ENCODE data around the gene AMBRA1.

AMBRA1 gene

DNA sequence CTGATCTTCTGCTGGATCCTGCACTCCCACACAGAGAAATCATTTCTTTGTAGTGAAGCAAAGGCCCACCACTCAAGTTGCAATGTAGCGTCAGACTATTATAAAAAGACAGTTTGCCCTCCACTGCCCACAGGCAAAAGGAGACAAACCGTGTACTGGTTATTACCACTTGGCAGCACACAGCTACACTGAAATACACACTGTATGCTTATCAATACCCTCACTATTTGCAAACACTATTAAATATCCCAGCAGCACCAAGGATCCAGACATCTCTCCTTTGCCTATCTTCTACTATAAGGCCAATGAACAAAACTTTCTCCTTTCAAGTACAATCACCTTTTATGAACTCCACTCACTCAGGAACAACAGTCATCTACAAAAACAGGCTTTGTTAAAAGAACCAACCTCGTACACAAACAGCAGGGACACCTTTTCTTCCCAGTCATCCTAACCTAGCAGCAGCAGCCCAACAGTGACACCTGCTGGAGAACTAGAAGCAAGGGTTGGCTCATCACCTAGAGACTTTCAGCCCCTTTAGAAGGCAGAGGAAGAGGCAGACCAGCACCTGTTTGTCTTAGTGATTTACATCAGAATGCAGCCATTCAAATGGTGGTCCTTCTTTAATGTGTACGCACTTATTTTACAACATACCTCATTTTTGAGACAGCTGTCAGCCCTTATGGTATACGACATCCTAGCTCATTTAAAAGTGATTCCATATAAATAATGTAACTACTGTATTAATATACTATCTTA lies 56.1 kb downstream of the AMBRA1 start:
- H3K79me2 ChIP-seq (ENCODE audit: insufficient read depth, low read length) = peaks cover 37% of the 10 kb centered on the region
- H3K4me2 ChIP-seq (ENCODE audit: low read depth, low read length, poor library complexity, severe bottlenecking) = no peak overlapping the region
- H3F3A ChIP-seq (ENCODE audit: insufficient read depth) = no peaks in the 10 kb centered on the region
- no peaks in the 10 kb centered on the region for H3K9me3 ChIP-seq (ENCODE audit: insufficient read depth, low read length)
- H3K27ac ChIP-seq (ENCODE audit: low read depth, low read length) = no peak overlapping the region
- TF ChIP-seq, protein P1, sequence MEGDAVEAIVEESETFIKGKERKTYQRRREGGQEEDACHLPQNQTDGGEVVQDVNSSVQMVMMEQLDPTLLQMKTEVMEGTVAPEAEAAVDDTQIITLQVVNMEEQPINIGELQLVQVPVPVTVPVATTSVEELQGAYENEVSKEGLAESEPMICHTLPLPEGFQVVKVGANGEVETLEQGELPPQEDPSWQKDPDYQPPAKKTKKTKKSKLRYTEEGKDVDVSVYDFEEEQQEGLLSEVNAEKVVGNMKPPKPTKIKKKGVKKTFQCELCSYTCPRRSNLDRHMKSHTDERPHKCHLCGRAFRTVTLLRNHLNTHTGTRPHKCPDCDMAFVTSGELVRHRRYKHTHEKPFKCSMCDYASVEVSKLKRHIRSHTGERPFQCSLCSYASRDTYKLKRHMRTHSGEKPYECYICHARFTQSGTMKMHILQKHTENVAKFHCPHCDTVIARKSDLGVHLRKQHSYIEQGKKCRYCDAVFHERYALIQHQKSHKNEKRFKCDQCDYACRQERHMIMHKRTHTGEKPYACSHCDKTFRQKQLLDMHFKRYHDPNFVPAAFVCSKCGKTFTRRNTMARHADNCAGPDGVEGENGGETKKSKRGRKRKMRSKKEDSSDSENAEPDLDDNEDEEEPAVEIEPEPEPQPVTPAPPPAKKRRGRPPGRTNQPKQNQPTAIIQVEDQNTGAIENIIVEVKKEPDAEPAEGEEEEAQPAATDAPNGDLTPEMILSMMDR (IDR thresholded peaks at IDR 0.05; ENCODE audit: insufficient read depth, low read length, poor library complexity, severe bottlenecking) = peak; percentile 81
- TF ChIP-seq EZH2phosphoT487 (conservative IDR thresholded peaks at IDR 0.05; ENCODE audit: low read length) = no peak
- H3K9ac ChIP-seq (ENCODE audit: low read length) = no peak overlapping the region
- H4K20me1 ChIP-seq (ENCODE audit: low read depth, low read length) = no peaks in the 10 kb centered on the region; the same call in 1 of the 2 replicates
- H2AFZ ChIP-seq (ENCODE audit: low read depth, low read length, severe bottlenecking) = no peak overlapping the region
- no peaks in the 10 kb centered on the region for H3K27me3 ChIP-seq (ENCODE audit: low read length)
- no peaks in the 10 kb centered on the region for H3K9me2 ChIP-seq (replicated peaks; ENCODE audit: insufficient read depth, low read length)
- no peak overlapping the region for H3K4me3 ChIP-seq (ENCODE audit: insufficient read depth, low read length, poor library complexity, severe bottlenecking)
- no peaks in the 10 kb centered on the region for H3K36me3 ChIP-seq (ENCODE audit: low read length)

DNA sequence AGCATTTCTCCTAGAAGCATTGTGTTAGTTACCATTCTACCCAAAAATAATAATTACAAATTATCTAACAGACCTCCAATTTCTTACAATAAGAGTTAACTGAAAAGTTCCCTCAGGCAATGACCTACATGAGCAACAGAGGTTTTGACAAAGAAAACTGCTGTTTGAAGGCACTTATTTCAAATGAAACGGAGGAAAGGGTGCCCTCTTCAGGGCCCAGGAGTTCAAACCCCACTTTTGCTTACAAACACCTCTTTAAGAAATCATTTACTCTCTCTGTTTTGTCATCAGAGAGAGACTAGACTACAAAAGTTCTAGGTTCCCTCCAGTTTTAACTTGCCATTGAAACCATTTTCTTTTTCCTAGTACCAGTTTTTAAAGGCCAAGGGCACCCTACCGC lies 56.7 kb downstream of the AMBRA1 start:
- Histone ChIP-seq H3K4me2 (ENCODE audit: low read depth, low read length, poor library complexity, severe bottlenecking) (no peak overlapping the region), H3K79me2 (ENCODE audit: insufficient read depth, low read length) (peaks cover 37% of the 10 kb centered on the region)

DNA sequence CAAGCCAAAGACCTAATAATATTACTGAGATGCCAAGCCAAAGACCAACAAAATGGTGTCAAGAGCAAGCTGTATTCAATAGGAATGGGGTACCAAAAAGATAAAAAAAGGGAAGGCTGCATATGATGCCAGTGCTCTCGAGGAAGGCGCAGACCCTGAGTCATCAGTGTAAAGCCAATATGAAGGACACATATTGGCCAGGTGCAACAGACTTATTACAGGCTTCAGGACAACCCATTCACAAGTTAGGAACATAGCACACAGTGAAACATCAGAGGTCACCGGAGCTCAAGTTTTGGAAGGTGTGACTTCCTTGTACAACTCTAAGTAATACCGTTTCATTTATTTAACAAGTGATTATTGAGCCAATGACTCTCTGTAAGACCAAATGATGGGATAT lies 58.1 kb downstream of the AMBRA1 start:
- no peaks in the 10 kb centered on the region for H3K27me3 ChIP-seq (ENCODE audit: low read length)
- TF ChIP-seq EZH2phosphoT487 (conservative IDR thresholded peaks at IDR 0.05; ENCODE audit: low read length) = no peak
- TF ChIP-seq, protein P1 (IDR thresholded peaks at IDR 0.05; ENCODE audit: insufficient read depth, low read length, poor library complexity, severe bottlenecking) = no peak
- H3K4me3 ChIP-seq (ENCODE audit: insufficient read depth, low read length, poor library complexity, severe bottlenecking) = no peak overlapping the region
- no peaks in the 10 kb centered on the region for H3K9me2 ChIP-seq (replicated peaks; ENCODE audit: insufficient read depth, low read length)
- H3K79me2 ChIP-seq (ENCODE audit: insufficient read depth, low read length) = peaks cover 37% of the 10 kb centered on the region
- H3K27ac ChIP-seq (ENCODE audit: low read depth, low read length) = no peak overlapping the region
- H3K4me2 ChIP-seq (ENCODE audit: low read depth, low read length, poor library complexity, severe bottlenecking) = no peak overlapping the region
- H3K9ac ChIP-seq (ENCODE audit: low read length) = no peak overlapping the region
- H3F3A ChIP-seq (ENCODE audit: insufficient read depth) = no peaks in the 10 kb centered on the region
- no peaks in the 10 kb centered on the region for H3K36me3 ChIP-seq (ENCODE audit: low read length)
- no peak overlapping the region for H2AFZ ChIP-seq (ENCODE audit: low read depth, low read length, severe bottlenecking)
- H3K9me3 ChIP-seq (ENCODE audit: insufficient read depth, low read length) = no peaks in the 10 kb centered on the region
- H4K20me1 ChIP-seq (ENCODE audit: low read depth, low read length) = no peaks in the 10 kb centered on the region; the same call in 1 of the 2 replicates

More for the DNA sequence above, 56.7 kb downstream of the AMBRA1 start:
- H3F3A ChIP-seq (ENCODE audit: insufficient read depth) = no peaks in the 10 kb centered on the region
- H3K36me3 ChIP-seq (ENCODE audit: low read length) = no peaks in the 10 kb centered on the region
- no peaks in the 10 kb centered on the region for H3K9me3 ChIP-seq (ENCODE audit: insufficient read depth, low read length)
- no peaks in the 10 kb centered on the region; the same call in 1 of the 2 replicates for H4K20me1 ChIP-seq (ENCODE audit: low read depth, low read length)
- H3K27ac ChIP-seq (ENCODE audit: low read depth, low read length) = no peak overlapping the region
- no peak overlapping the region for H2AFZ ChIP-seq (ENCODE audit: low read depth, low read length, severe bottlenecking)
- no peak overlapping the region for H3K9ac ChIP-seq (ENCODE audit: low read length)
- H3K27me3 ChIP-seq (ENCODE audit: low read length) = no peaks in the 10 kb centered on the region
- TF ChIP-seq, protein P1 (IDR thresholded peaks at IDR 0.05; ENCODE audit: insufficient read depth, low read length, poor library complexity, severe bottlenecking) = no peak
- no peak for TF ChIP-seq EZH2phosphoT487 (conservative IDR thresholded peaks at IDR 0.05; ENCODE audit: low read length)
- H3K9me2 ChIP-seq (replicated peaks; ENCODE audit: insufficient read depth, low read length) = no peaks in the 10 kb centered on the region
- no peak overlapping the region for H3K4me3 ChIP-seq (ENCODE audit: insufficient read depth, low read length, poor library complexity, severe bottlenecking)
